Mucosa of rectum (tissue), 2 donors: ENCODE results near the gene CD74.
"Not testable (repeated sequence)": the region's sequence is repeated elsewhere in the genome, so short reads cannot be mapped to it uniquely, and the experiment has no call there.

Experiments
- H3K27ac ChIP-seq, 2 donors: one replicate each; pipeline ENCODE4 v1.7.0; 2013; ENCODE audit warnings: inconsistent platforms in 2 of 2, low read depth in 2 of 2, low read length in 2 of 2
- H3K27me3 ChIP-seq, 2 donors: one replicate each; pipeline ENCODE4 v1.7.0; 2013; ENCODE audit warnings: low read length in 2 of 2; ENCODE audit not compliant: control insufficient read depth in 2 of 2, insufficient read depth in 2 of 2
- H3K36me3 ChIP-seq, 2 donors: one replicate each; pipeline ENCODE4 v1.7.0; 2013; ENCODE audit warnings: low read length in 2 of 2; ENCODE audit not compliant: control insufficient read depth in 2 of 2, insufficient read depth in 2 of 2
- H3K4me1 ChIP-seq, 2 donors: one replicate each; pipeline ENCODE4 v1.7.0; 2013; ENCODE audit warnings: low read length in 2 of 2, mild to moderate bottlenecking in 1 of 2; ENCODE audit not compliant: control insufficient read depth in 2 of 2, insufficient read depth in 2 of 2
- H3K4me3 ChIP-seq, 2 donors: one replicate each; pipeline ENCODE4 v1.7.0; 2013; ENCODE audit warnings: low read length in 2 of 2
- H3K9ac ChIP-seq, 2 donors: one replicate each; pipeline ENCODE4 v1.7.0; 2013; ENCODE audit warnings: low read length in 2 of 2, low read depth in 1 of 2, mild to moderate bottlenecking in 1 of 2
- H3K9me3 ChIP-seq, 2 donors: one replicate each; pipeline ENCODE4 v1.7.0; 2013; ENCODE audit warnings: low read length in 2 of 2; ENCODE audit not compliant: control insufficient read depth in 2 of 2
- donor health status: healthy.
- donor health status: Normal muscosa, but diverticular disease.

CD74 gene

DNA sequence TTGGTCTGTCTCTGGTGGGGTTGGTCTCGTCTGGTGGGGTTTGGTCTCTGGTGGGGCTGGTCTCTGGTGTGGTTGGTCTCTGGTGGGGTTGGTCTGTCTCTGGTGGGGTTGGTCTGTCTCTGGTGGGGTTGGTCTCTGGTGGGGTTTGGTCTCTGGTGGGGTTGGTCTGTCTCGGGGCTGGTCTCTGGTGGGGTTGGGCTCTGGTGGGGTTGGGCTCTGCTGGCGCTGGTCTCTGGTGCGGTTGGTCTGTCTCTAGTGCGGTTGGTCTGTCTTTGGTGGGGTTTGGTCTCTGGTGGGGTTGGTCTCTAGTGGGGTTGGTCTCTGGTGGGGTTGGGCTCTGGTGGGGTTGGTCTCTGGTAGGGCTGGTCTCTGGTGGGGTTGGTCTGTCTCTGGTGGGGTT is 16.3 kb upstream of the CD74 start:
- Histone ChIP-seq H3K27me3 (no peaks in the 10 kb centered on the region), H3K4me3 (peak overlapping the region in 1 of 2 donors; percentile 34), H3K4me1 (peaks cover 8 to 15% of the 10 kb centered on the region in 2 donors), H3K9me3 (no peaks in the 10 kb centered on the region), H3K27ac (peak overlapping the region; percentile 48 to 82), H3K36me3 (no peaks in the 10 kb centered on the region), H3K9ac (no peak overlapping the region)

- H3K36me3 ChIP-seq, result no peaks in the 10 kb centered on the region
- no peaks in the 10 kb centered on the region for H3K9me3 ChIP-seq
- peaks cover 8 to 15% of the 10 kb centered on the region in 2 donors for H3K4me1 ChIP-seq
- peak overlapping the region; percentile 7 to 34 for H3K4me3 ChIP-seq
- peak overlapping the region in 1 of 2 donors; percentile 59 for H3K9ac ChIP-seq
- H3K27me3 ChIP-seq, result no peaks in the 10 kb centered on the region
- peak overlapping the region; percentile 48 to 82 for H3K27ac ChIP-seq
Observed at GRCh38 chr5:150428106-150428876, 15.6 kb upstream of the CD74 start.

- H3K27me3 ChIP-seq, H3K4me3 ChIP-seq, H3K9ac ChIP-seq, H3K27ac ChIP-seq, H3K9me3 ChIP-seq, H3K36me3 ChIP-seq: not testable (repeated sequence)
- H3K4me1 ChIP-seq, result peaks cover 8 to 15% of the 10 kb centered on the region in 2 donors
Observed at GRCh38 chr5:150426165-150426564, 13.5 kb upstream of the CD74 start.

- Histone ChIP-seq H3K9ac (no peak overlapping the region), H3K4me3 (no peak overlapping the region), H3K9me3 (no peaks in the 10 kb centered on the region), H3K27ac (no peak overlapping the region), H3K4me1 (peaks cover 0 to under 1% of the 10 kb centered on the region in 2 donors), H3K27me3 (no peaks in the 10 kb centered on the region), H3K36me3 (no peaks in the 10 kb centered on the region)
Observed at GRCh38 chr5:150422758-150423157, 10.0 kb upstream of the CD74 start.

GRCh38 chr5:150422075-150422474 is 9.4 kb upstream of the CD74 start:
- no peaks in the 10 kb centered on the region for H3K36me3 ChIP-seq
- H3K27ac ChIP-seq, result no peak overlapping the region
- H3K27me3 ChIP-seq, result no peaks in the 10 kb centered on the region
- no peak overlapping the region for H3K4me3 ChIP-seq
- H3K9ac ChIP-seq, result no peak overlapping the region
- no peaks in the 10 kb centered on the region for H3K4me1 ChIP-seq
- H3K9me3 ChIP-seq, result no peaks in the 10 kb centered on the region

GRCh38 chr5:150419630-150420270 is 7.0 kb upstream of the CD74 start:
- Histone ChIP-seq H3K9me3 (no peaks in the 10 kb centered on the region), H3K4me3 (no peak overlapping the region), H3K27me3 (no peaks in the 10 kb centered on the region), H3K4me1 (no peaks in the 10 kb centered on the region), H3K27ac (no peak overlapping the region), H3K9ac (no peak overlapping the region), H3K36me3 (no peaks in the 10 kb centered on the region)

GRCh38 chr5:150413902-150414790 is 1.4 kb upstream of the CD74 start:
- H3K27ac ChIP-seq, result peak overlapping the region; percentile 83 to 90
- not testable (repeated sequence) for H3K36me3 ChIP-seq, H3K4me3 ChIP-seq, H3K9me3 ChIP-seq, H3K27me3 ChIP-seq
- H3K9ac ChIP-seq, result peak overlapping the region in 1 of 2 donors; percentile 2
- H3K4me1 ChIP-seq, result peaks cover 16 to 23% of the 10 kb centered on the region in 2 donors

DNA sequence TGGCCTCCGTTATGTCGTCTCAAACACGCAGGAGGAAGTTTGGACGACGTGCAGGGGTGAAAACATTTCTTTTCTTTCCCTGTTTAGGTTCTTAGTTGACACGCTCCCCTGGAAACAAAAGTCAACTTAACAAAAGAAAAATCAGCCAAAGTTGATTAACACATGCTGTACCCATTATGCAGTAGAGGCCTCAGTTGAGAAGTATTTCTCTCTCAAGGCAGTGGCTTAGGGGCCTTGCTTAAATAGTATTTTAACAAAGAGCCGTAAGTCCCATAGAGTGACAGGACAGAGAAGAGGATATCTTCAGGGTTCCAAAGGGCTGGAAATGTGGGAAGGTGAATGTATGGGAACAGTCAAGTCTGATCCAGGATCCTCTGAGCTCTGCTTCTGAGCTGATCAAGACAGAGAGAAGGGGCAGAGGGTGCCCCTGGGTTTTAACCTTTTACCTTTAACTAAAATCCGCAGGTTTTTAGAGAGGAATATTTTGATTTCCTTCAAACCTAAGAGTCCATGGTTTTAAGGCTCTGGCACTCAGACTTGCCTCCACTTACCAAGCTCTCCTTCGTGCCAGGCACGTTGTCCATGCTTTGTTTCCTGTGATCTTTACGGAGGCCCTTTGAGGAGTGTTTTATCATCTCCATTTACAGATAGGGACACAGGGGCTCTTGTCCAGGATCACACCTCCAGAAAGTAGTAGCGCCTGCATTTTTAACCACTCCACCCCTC is 629 bp upstream of the CD74 start:
- peak overlapping the region; percentile 66 to 70 for H3K9ac ChIP-seq
- H3K9me3 ChIP-seq, result no peaks in the 10 kb centered on the region
- peaks cover 16 to 23% of the 10 kb centered on the region in 2 donors for H3K4me1 ChIP-seq
- no peaks in the 10 kb centered on the region for H3K36me3 ChIP-seq
- H3K27ac ChIP-seq, result peak overlapping the region; percentile 83 to 90
- H3K4me3 ChIP-seq, result peak overlapping the region; percentile 78 to 88
- no peaks in the 10 kb centered on the region for H3K27me3 ChIP-seq

GRCh38 chr5:150411245-150411979 is 1.3 kb downstream of the CD74 start:
- H3K27ac ChIP-seq, result peak overlapping the region; percentile 83 to 90
- no peaks in the 10 kb centered on the region for H3K27me3 ChIP-seq
- peaks cover 16 to 25% of the 10 kb centered on the region in 2 donors for H3K4me1 ChIP-seq
- H3K9me3 ChIP-seq, result no peaks in the 10 kb centered on the region
- H3K4me3 ChIP-seq, result peak overlapping the region; percentile 78 to 88
- peak overlapping the region; percentile 70 to 84 for H3K9ac ChIP-seq
- H3K36me3 ChIP-seq, result peaks cover 0 to 5% of the 10 kb centered on the region in 2 donors
